ENCODE data around the gene TENT5C. TPM values are rescaled to one million over a fixed set of nuclear protein-coding genes. Genes with fewer than 3 reads are reported as not detected.

TENT5C gene
- total and polyA plus RNA-seq, 2 of the 8 experiments (the other 6 are each of a cell fraction or from before 2014, with no cell fraction given): 0.38 to 0.99 TPM

DNA sequence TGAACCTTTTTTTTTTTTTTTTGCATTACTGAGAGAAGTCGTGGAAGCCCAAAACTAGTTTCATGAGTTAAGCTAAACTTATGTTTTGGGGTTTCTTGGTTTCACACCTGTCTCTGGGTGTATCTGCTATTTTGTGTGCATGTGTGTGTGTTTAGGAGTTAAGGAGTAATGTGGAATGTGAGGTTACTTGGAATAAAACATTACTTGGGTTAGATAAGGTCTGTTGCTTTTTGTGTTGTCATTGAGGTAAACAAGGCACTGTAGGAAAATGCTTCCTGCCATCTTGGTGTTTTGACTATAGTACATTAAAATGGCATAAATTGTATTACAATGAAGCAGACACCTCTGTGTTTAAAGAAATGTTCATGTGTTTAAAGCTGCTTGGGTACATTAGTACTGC is 2.9 kb downstream of the TENT5C start:
- Histone ChIP-seq H2BK15ac (ENCODE audit: low read length) (no peak overlapping the region), H2BK20ac (ENCODE audit: low read length) (no peak overlapping the region), H3K23me2 (ENCODE audit: low read depth, low read length) (peaks cover 17% of the 10 kb centered on the region), H3K4ac (replicated peaks; ENCODE audit: insufficient read length, low read depth, low read length) (no peak overlapping the region), H3K27ac (ENCODE audit: low read depth, low read length) (no peak overlapping the region), H3K4me1 (replicated peaks in 1 of 4; ENCODE audit: control insufficient read depth in 3 of 4, insufficient read depth in 4 of 4, low read length in 3 of 4) (peaks cover 0 to 12% (median 6%) of the 10 kb centered on the region in 4 experiments; a peak in 5 of 7 replicates), H4K20me1 (replicated peaks in 1 of 2; ENCODE audit: control insufficient read depth in 1 of 2, insufficient read depth in 2 of 2, low read length in 2 of 2) (peaks cover 0 to 2% of the 10 kb centered on the region in 2 experiments), H4K8ac (ENCODE audit: extremely low read depth, insufficient read depth, low read length) (no peak overlapping the region), H3K36me3 (ENCODE audit: control insufficient read depth in 2 of 4, insufficient read depth in 4 of 4, low read length in 3 of 4) (no peaks in the 10 kb centered on the region), H3K27me3 (replicated peaks in 1 of 4; ENCODE audit: control insufficient read depth in 3 of 4, extremely low read depth in 1 of 4, insufficient read depth in 3 of 4, low read length in 3 of 4) (peaks cover 0 to 25% (median 16%) of the 10 kb centered on the region in 4 experiments; a peak in 6 of 7 replicates), H3K23ac (ENCODE audit: insufficient read length) (no peak overlapping the region), H3K9ac (replicated peaks in 1 of 4; ENCODE audit: extremely low read depth in 1 of 4, low read depth in 3 of 4, low read length in 3 of 4) (no peak overlapping the region), H3K79me1 (ENCODE audit: low read depth, low read length) (no peaks in the 10 kb centered on the region), H2BK120ac (replicated peaks; ENCODE audit: low read depth, low read length) (no peak overlapping the region), H2AFZ (ENCODE audit: low read length) (no peak overlapping the region), H3K79me2 (ENCODE audit: control insufficient read depth in 1 of 2, insufficient read depth in 2 of 2, low read length in 2 of 2) (no peaks in the 10 kb centered on the region), H3K4me3 (ENCODE audit: extremely low read depth in 1 of 4, insufficient read depth in 2 of 4, low read depth in 3 of 4, low read length in 4 of 4) (no peak overlapping the region), H4K5ac (ENCODE audit: insufficient read length, low read depth, low read length) (no peak overlapping the region), H3K56ac (replicated peaks; ENCODE audit: insufficient read length, low read depth, low read length) (no peak overlapping the region), H4K91ac (replicated peaks; ENCODE audit: insufficient read length, low read length) (no peak overlapping the region), H3K14ac (ENCODE audit: insufficient read length) (no peak overlapping the region), H3K18ac (ENCODE audit: extremely low read depth, low read length) (no peak overlapping the region), H3K9me3 (ENCODE audit: insufficient read depth in 2 of 2, low read depth in 1 of 2, low read length in 1 of 2) (no peaks in the 10 kb centered on the region), H3K4me2 (ENCODE audit: insufficient read depth in 1 of 2, low read depth in 2 of 2, low read length in 2 of 2) (no peak overlapping the region; a peak in 1 of 4 replicates), H2AK5ac (ENCODE audit: low read depth, low read length) (no peak overlapping the region), H2BK5ac (ENCODE audit: low read depth, low read length) (no peak overlapping the region), H2BK12ac (ENCODE audit: low read depth, low read length) (no peak overlapping the region)
- POLR2A ChIA-PET (ENCODE audit: partially characterized antibody): no interaction called here
- 92% methylated on average over 1 of the region's 1 CpG; no CpG with 5 or more reads in 1 of the 2 experiments for WGBS, 2 experiments (ENCODE audit: extremely low coverage in 1 of 2, insufficient coverage in 1 of 2, insufficient read length in 1 of 2, insufficient replicate concordance in 2 of 2, low coverage in 1 of 2, low lambda C conversion rate in 2 of 2, missing lambda C conversion rate in 1 of 2)
- FAIRE-seq (no peak), DNase-seq (ENCODE audit: low read depth in 1 of 2, low spot score in 2 of 2) (no peak)
- CTCF ChIA-PET (ENCODE audit: partially characterized antibody): interaction anchor here (0.7 to 2.1 kb wide), 6 partner anchors 27 to 1780 kb away, joined by 3 to 8 read pairs (median 4); no protein-coding TSS in a partner anchor
- TF ChIP-seq BCL11A (IDR thresholded peaks at IDR 0.05; ENCODE audit: low read depth in 2 of 2, low read length in 2 of 2): no peak
